Peyer's patch (tissue), 4 donors: ENCODE measurements around the gene HNRNPH1.

Source experiments
- CTCF ChIP-seq, 6 experiments: fragments of 450-650 bp in 4 of 6; fragments of 200-600 bp in 2 of 6; sonication (generic) in 1 of 6; IDR thresholded peaks; one replicate each; pipeline ENCODE4 v1.5.1; 2017 to 2019; ENCODE audit warnings: antibody characterized with exemption in 6 of 6, mild to moderate bottlenecking in 3 of 6, moderate library complexity in 1 of 6
- POLR2A ChIP-seq, 2 donors: fragments of 450-650 bp; IDR thresholded peaks; one replicate each; pipeline ENCODE4 v1.5.1; 2017; ENCODE audit warnings: antibody characterized with exemption in 2 of 2, mild to moderate bottlenecking in 2 of 2, moderate library complexity in 2 of 2

DNA sequence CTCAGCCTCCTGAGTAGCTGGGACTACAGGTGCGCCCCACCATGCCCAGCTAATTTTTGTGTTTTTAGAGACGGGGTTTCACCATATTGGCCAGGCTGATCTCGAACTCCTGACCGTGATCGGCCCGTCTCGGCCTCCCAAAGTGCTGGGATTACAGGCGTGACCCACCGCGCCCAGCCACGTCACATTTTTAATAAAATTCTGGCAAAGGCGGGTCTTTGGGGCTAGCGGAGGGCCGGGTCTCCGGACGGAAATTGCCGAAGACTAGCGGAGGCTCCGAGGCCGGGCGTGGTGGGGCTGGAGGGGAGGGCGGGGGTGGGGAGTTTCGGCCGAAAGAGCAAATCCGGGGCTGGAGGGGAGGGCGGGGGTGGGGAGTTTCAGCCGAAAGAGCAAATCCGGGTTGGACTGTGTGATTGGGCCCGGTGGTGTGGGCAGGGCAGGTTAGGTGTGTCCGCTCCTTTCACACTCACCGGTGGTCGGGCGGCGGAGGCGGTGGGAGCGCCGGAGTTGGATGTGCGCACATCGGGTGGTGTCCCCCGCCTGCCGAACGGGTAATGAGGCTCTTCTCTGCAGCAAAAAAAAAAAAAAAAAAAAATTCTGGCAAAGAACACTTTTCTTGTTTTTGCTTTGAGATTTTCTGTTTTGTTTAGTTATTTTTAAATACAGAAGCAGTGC lies 46.0 kb downstream of the HNRNPH1 start:
- TF ChIP-seq CTCF (IDR thresholded peaks at IDR 0.05) = no peak
- no peak for TF ChIP-seq POLR2A (IDR thresholded peaks at IDR 0.05)
